NCI-H2227 (cell line): ENCODE results near the gene TEDC2.

Experiments
- DNase-seq: peaks from one replicate; lab custom pipeline; 2025; ENCODE audit not compliant: unreplicated experiment; lab: John Stamatoyannopoulos, UW

Gene TEDC2

DNA sequence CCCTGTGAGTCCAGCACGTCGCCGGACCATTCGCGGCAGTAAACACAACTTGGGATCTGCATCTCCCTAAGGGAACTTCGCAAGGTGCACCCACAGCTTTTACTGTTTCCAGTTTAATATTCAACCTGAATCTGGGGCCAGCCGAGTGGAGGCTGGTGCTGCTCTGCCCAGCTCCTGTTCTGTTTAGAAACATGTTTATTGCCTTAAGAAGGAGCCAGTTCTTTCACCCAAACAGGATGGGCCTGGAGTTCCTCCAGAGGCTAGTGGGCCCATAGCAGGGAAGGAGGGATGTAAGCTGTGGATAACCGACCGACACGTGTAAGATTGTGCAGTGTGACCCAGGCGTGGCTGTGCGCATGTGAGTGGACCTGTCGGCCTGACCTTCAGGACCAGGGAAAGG is 32.4 kb downstream of the TEDC2 start:
- no peak for DNase-seq

DNA sequence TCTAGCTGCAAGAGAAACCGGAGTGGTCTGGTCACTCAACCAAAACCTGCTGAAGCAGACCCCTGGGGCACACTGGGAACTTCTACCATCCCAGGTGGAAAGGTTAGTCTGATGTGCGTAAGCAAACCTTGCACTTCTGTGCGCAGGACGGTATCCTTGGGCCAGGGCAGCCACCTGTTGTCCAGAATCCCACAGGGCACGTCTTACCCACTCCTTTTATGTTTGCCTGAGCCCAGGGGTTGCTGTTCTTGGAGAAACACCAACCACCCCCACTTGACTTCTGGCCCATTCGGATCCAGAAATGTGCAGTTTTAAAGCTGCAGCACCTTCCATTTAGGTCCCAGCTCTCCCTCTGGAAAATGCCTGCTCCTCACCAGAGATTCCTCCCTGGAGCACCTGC is 33.7 kb downstream of the TEDC2 start:
- no peak for DNase-seq

DNA sequence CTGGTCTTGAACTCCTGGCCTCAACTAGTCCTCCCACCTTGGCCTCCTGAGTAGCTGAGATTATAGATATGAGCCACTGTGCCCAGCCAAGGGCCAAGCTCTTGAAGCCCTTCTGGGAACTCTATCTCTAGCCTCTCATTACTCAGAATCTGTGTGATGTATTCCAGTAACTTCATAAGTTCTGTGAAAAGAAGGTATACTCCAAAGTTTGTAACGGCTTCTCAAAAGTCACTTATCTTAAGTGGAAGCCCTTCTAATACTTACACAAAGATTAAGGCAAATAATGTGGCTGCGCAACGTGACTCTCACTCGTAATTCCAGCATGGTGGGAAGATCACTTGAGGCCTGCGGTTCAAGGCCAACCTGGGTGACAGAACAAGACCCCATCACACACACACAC is 34.7 kb downstream of the TEDC2 start:
- no peak for DNase-seq

DNA sequence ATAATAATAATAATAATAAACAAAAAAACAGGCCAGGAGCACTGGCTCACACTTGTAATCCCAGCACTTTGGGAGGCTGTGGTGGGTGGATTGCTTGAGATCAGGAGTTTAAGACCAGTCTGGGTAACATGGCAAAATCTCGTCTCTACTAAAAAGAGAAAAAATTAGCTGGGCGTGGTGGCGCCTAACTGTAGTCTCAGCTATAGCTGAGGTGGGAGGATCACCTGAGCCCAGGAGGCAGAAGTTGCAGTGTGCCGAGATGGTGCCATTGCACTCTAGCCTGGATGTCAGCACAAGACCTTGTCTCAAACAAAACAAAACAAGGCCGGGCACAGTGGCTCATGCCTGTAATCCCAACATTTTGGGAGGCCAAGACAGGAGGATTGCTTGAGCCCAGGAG is 35.1 kb downstream of the TEDC2 start:
- DNase-seq: no peak

DNA sequence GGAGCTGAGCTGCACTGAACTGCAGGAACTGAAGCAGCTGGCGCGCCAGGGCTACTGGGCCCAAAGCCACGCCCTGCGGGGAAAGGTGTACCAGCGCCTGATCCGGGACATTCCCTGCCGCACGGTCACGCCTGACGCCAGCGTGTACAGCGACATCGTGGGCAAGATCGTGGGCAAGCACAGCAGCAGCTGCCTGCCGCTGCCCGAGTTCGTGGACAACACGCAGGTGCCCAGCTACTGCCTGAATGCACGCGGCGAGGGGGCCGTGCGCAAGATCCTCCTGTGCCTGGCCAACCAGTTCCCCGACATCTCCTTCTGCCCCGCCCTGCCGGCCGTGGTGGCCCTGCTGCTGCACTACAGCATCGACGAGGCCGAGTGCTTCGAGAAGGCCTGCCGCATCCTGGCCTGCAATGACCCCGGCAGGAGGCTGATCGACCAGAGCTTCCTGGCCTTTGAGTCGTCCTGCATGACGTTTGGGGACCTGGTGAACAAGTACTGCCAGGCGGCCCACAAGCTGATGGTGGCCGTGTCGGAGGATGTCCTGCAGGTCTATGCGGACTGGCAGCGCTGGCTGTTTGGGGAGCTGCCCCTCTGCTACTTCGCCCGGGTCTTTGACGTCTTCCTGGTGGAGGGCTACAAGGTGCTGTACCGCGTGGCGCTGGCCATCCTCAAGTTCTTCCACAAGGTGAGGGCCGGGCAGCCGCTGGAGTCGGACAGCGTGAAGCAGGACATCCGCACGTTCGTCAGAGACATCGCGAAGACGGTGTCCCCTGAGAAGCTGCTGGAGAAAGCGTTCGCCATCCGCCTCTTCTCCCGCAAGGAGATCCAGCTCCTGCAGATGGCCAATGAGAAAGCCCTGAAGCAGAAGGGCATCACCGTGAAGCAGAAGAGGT is 36.6 kb downstream of the TEDC2 start:
- no peak for DNase-seq

DNA sequence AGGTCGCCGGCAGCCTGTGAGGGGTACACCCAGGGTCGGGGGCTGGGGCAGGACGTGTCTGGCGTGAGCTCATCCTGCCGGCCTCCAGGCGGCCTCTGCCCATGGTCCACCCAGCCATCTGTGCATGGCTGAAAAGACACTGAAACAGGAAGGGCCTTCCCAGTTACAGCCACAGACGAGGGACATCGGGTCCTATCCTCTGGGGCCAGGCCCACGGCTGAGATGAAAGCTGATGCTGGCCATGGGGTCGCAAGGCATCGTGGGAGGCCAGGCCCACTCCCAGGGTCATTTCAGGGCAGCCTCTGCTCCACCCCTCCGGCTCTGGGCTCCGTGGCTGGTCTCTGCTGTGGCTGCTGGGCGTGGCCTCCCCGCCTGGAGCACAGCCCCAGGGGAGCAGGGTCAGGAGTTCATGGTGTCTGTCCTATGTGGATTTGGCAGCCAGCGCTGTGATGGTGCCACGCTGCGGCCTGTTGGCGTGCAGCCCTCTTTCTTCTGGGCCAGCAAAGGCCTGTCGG is 37.3 kb downstream of the TEDC2 start:
- no peak for DNase-seq

DNA sequence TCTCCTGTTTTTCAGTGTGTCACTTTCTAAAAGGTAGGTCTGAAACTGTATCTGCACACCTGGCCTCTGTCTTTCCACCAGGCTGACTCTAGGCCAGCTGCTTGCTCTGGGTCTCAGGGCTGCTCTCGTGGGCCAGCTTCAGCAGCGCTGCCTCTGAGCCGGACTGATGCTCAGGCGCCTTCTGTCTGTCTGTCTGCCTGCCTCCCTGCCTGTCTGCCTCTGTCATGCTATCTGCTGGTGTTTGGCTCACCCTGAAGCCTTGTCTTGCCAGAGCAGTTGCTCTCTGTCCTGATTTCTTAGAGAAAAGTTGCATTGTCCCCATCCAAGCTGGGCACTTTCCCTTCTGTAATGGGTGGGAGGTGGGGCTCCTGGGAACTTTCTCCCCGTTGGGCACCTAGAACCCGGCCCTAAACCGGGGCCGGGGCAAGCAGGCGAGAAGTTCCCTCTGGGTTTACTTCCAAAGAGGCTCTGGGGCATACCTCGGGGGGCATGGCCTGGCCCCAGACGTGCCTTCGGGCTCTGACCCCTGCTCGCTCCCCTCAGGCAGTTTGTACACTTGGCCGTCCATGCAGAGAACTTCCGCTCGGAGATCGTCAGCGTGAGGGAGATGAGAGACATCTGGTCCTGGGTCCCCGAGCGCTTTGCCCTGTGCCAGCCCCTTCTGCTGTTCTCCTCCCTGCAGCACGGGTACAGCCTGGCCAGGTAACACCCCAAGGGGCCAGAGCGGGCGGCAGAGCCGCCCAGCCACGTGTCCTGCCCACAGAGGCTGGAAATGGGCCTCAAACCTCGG is 38.0 kb downstream of the TEDC2 start:
- no peak for DNase-seq

DNA sequence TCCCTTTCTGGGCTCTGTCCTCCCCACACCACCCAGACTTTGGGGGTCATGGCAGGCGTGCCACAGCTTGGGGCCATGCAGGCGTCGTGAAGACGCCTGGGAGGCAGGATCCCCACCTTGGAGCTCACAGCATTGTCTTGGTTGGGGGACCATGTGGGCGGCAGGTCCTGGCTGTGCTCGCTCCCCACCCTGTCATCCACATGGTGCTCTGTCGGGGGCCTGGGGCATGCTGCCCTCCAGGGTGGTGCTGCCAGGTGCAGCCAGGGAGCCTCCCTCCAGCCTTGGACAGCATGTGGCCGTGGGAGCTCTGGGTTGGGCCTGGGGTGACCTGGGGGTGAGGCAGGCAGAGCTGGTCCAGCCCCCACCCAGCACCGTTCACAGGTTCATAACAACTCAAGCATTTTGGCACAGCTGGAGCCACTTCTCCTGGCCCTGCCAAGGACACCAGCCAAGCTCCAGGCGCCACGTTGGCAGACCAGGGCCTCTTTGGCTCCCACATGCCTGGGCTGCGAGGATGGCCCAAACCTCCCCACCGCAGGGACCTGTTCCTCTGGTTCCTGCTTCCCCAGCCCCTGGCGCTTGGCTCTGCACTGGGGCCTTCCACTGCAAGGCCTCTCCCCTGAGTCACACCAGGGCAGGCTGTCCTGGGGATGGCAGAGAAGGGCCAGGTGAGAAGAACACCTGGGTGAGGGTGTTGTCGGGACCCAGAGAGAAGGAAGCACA is 38.8 kb downstream of the TEDC2 start:
- DNase-seq: no peak

DNA sequence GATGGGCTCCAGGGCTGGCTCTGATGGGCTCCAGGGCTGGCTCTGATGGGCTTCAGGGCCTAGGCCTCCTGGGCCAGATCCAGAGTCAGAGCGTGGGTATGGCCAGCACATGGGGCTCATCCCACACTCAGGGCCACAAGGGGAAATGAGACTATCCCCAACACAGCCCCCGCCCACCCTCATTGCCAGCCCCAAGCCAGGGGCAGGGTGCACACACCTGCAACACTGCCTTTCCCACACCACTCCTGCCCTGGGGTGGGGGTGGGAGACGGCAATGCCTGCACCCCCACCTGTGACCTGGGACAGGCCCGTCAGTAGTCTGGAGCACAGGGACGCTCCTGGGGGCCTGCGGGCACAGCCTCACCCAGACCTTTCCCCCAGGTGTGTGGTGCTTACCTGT is 39.5 kb downstream of the TEDC2 start:
- DNase-seq: no peak

DNA sequence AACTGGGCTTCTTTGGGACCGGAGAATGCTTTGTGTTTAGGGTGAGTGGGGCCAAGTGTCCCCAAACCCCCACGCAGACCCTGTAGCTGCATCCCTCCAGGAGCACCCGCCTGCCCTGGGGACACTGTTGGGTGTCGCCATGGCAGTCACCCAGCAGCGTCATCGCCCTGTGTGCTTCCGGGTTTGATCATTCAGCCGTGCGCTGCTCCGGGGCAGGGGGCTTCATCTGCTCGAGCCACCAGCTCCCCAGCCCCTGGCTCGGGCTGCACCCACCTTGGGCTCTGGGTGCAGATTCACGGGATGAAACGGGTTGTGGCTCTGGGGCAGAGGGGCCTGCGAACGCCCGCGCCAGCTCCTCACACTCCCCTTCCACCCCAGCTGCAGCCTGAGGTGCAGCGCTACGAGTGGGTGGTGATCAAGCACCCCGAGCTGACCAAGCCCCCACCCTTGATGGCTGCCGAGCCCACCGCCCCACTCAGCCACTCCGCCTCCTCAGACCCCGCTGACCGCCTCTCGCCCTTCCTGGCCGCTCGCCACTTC is 40.1 kb downstream of the TEDC2 start:
- DNase-seq: no peak

DNA sequence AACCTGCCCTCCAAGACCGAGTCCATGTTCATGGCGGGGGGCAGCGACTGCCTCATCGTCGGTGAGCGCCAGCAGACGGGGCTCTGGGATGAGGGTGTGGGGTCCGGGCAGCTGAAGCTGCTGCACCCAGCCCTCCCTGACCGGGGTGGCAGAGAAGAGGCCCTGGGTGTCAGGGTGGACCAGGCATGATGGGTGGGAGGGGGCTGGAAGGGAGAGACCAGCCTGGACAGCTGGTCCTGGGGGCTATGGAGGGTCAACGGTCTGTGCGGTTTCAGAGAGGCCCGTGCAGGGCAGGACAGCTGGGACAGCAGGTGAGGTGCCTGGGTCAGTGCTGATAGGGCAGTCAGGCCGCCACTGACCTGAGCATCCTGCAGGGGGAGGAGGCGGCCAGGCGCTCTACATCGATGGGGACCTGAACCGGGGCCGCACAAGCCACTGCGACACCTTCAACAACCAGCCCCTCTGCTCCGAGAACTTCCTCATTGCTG is 40.6 kb downstream of the TEDC2 start:
- DNase-seq: no peak

DNA sequence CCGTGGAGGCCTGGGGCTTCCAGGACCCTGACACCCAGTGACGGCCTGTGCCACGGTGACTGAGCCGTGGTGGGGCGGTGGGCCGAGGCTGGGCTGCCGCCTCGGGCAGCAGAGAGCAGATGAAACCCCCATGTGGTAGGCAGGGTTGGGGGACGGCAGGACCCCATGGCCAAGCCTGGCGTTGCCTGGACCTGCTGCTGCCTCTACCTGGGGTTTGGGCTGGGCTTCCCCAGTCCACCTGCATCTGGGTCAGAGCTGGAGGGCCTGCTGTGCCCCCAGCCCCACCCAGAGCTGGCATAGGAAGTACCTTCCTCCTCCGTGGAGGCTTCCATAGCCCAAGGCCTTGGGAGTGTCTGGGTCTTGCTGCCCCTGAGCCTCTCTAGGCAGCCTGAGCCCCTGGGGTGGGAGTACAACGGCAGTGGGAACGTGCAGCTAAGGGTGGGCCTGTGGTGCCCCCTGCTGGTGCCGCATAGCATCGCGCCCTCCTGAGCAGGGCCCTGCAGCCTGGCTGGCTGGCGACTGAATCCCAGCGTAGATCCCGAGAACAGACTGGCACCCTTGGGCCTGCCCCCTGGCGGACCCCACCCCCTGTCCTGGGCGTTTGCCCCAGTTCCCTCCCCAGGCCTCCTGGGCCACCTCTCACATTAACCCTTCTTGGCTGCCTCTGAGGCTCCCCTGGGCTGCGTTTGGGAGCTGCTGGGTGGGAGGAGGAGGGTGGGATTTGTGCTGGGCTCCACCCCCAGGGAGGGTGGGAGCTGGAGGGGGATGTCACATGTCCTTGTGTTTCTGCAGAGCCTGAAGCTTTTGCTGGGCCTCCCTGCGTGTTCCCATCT is 41.2 kb downstream of the TEDC2 start:
- DNase-seq: peak; percentile 90

DNA sequence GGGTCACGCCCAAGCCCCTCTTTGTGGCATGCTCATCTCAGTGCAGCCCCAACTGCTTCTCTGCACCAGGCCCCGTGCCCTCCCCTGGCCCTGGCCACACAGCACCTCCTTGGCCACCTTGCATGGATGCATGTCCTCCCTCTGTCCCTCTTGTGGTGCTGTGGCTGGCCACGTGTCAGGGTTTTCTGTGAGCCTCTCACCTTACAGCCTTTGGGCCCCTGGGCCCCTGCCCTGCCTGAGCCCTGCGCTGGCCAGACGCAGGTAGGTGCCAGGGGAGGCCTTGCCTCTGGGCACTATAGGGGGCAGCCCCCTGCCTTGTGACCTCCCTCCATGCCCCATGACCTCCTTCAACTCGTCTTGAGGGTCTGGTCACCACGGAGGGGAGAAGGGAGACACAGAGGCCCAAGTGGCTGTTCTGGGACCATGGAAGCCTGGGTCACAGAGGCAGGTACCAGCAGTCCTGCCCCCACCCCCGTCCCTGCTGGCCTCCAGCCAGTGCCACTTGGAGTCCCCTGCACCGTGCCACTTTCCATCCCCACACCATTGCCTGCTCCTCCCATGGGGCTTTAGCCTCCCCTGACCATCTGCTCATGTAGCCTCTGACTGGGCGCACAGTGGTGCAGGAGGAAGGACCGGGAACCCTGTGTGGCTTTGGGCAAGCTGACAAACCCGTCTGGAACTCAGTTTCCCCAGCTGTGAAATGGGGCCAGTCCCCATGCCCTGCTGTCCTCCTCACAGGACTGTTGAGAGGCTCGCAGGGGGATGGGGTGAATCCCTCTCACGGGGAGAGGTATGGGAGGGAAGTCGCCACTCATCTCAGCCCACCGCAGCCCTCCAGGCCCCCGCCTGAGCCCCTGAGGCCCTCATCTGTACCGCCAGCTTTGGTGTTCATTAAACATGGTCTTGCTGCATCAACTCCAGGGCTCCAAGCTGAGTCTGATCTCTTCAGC is 42.3 kb downstream of the TEDC2 start:
- no peak for DNase-seq

DNA sequence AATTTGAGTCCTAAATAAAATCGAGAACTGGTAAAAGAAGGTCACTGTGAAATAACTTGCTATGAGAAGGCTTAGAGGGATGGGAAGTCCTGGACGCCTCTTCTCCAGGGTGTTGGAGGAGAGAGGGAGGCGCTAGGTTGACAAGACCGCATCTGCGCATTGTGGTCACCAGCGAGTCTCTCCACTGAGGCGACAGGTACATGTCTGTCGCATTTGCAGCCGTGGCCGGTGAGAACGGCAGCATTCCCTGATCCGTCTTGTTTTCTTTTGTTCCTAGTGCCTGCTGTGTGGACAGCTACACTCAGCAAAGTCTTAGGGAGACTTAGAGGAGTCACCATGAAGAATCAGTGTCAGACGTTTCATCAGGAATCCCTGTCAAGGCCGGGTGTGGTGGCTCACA is 45.8 kb downstream of the TEDC2 start:
- DNase-seq: no peak

DNA sequence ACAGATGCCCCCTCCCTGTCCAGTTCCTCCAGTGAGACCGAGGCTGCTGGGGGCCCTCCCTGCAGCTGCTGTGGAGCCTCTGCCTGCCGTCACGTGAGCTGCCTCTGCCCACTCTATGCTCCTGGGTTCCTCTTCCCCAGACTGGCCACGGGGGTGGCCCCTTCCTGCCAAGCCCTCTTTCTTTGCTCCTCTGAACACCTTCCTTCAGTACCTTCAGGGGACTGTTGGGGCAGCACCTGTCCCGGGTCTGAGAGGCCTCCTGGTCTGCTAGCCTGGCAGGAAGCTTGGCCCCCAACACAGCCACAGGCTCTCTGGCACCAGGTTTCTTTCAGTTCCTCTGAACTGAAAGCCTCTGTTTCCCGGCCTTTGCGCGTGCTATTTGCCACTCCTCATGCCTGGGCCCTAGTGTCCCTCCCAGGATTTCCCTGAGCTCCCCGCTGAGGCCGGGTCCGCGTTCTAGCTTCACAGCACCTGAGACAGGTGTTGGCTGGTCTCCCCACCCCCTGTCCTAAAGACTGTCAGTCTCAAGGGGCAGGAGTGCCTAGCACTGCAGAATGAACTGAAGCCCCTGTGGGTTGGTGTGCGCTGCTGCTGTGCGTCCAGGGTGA is 47.2 kb downstream of the TEDC2 start:
- DNase-seq: no peak

DNA sequence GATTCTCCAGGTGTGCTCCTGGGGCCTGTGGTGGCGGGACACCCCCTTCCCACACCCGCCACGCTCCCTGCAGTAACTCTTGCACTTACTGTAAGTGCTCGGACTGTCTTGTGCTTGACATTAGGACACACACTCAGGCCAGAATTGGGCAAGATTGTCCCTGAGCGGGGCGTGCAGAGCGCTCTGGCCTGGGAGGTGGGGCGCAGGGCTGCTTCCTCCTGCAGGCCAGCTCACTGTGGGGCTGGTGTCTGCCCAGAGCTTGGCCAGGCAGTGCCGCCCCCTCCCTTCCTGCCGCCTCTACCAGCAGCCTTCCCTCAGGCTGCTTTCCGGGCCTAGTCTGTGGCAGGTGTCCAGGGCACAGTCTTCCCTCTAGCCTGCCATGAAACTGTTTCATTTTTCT is 47.8 kb downstream of the TEDC2 start:
- no peak for DNase-seq

DNA sequence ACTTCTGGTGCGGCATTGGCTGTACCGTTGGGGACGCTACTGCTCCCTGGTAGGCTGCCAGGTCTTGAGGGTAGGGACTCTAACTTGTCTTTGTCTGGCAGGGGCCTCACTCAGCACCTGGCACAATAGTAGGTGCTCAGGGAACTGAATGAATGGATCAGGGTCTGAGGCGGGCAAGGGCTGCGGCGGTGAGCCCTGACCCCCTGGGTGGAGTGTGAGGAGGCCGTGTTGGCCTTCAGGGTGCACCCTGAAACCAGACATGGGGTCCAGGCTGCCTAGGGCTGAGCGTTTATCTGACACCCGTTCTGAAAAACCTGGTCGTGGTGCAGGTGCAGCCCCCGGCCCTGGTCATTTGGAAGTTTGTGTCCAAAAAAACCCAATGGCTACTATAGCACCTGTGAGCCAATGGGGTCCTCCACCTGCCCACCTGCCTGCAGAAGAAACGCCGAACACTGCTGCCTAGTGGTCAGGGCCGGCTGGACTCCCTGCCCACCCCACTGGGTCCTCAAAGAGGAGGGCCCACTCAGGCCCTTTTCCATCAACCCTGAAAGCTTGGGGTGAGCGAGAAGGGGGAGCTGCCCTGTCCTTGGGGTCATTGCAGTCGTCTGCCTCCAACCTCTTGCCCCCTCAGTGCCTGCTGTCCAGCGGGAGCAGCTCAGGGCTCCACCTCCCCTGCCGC is 49.0 kb downstream of the TEDC2 start:
- DNase-seq: no peak
